GM10266 (cell line): ENCODE results near the gene RPL31.

Source experiments
- DNase-seq: peaks from one replicate; pipeline ENCODE4 v3.0.0; 2012; ENCODE audit errors: extremely low spot score
- CTCF ChIP-seq: IDR thresholded peaks from 2 replicates; pipeline ENCODE4 v1.5.1; 2012; ENCODE audit warnings: mild to moderate bottlenecking, low read depth; ENCODE audit not compliant: control insufficient read depth, insufficient read depth; ENCODE audit errors: missing control alignments

RPL31 gene

GRCh38 chr2:100975521-100975785, 26.6 kb upstream of the RPL31 start:
- no peak for DNase-seq
- no peak for TF ChIP-seq CTCF

- no peak for TF ChIP-seq CTCF
- DNase-seq = no peak
Observed at GRCh38 chr2:100976061-100976460, 26.0 kb upstream of the RPL31 start.

GRCh38 chr2:100976645-100977391, 25.3 kb upstream of the RPL31 start:
- peak; percentile 67 for DNase-seq
- no peak for TF ChIP-seq CTCF

- no peak for DNase-seq
- no peak for TF ChIP-seq CTCF
Observed at GRCh38 chr2:100977511-100977910, 24.6 kb upstream of the RPL31 start.

GRCh38 chr2:100978582-100979191, 23.4 kb upstream of the RPL31 start:
- DNase-seq = no peak
- no peak for TF ChIP-seq CTCF

GRCh38 chr2:100980046-100980445, 22.0 kb upstream of the RPL31 start:
- TF ChIP-seq CTCF = no peak
- no peak for DNase-seq

GRCh38 chr2:100981011-100981410, 21.1 kb upstream of the RPL31 start:
- no peak for TF ChIP-seq CTCF
- no peak for DNase-seq
